SK-N-SH (cell line): ENCODE data around the gene CD28. TPM values are rescaled to one million over a fixed set of nuclear protein-coding genes. Genes with fewer than 3 reads are reported as not detected.

Experiments
- CTCF ChIA-PET: fragments of 300-600, 350-600 bp; formaldehyde crosslinking; extraction: SDS; loops from one replicate; lab custom pipeline; 2021; lab: Yijun Ruan, JAX
- POLR2A ChIA-PET: fragments of 350-600 bp; sonication (Branson Sonifier 250); formaldehyde crosslinking; extraction: SDS; loops from one replicate; lab custom pipeline; 2020; ENCODE audit warnings: antibody characterized with exemption, inconsistent platforms; lab: Yijun Ruan, JAX
- DNase-seq: peaks from one replicate; pipeline ENCODE4 v3.0.0; 2012
- H2AFZ ChIP-seq: fragments of 200-600 bp; sonication (generic); 2 replicates; pipeline ENCODE4 v1.8.1; 2016; ENCODE audit warnings: antibody characterized with exemption, mild to moderate bottlenecking, low read depth
- H3F3A ChIP-seq: fragments of 200-600 bp; sonication (generic); replicated peaks from 2 replicates; pipeline ENCODE3; 2016; ENCODE audit warnings: antibody characterized with exemption, mild to moderate bottlenecking; ENCODE audit not compliant: insufficient read depth
- H3K27ac ChIP-seq, 2 experiments: fragments of 200-500 bp in 1 of 2; fragments of 200-600 bp in 1 of 2; sonication (Bioruptor generic) in 1 of 2; sonication (generic), shearing (Covaris generic) in 1 of 2; 2 replicates each; pipeline versions ENCODE4 v1.5.1 to v1.6.1; 2014 to 2016; ENCODE audit warnings: low read depth in 2 of 2, inconsistent platforms in 1 of 2, low read length in 1 of 2, mild to moderate bottlenecking in 1 of 2, mixed read lengths in 1 of 2
- H3K27me3 ChIP-seq: fragments of 200-600 bp; sonication (generic), shearing (Covaris generic); 2 replicates; pipeline ENCODE4 v1.6.1; 2016; ENCODE audit warnings: mixed run types; ENCODE audit not compliant: insufficient read depth
- H3K36me3 ChIP-seq, 2 experiments: fragments of 200-500 bp in 1 of 2; fragments of 200-600 bp in 1 of 2; sonication (Bioruptor generic) in 1 of 2; sonication (generic) in 1 of 2; replicated peaks in 1 of 2; 2 replicates each; pipeline versions ENCODE3 to v1.5.1; 2014 to 2016; ENCODE audit warnings: low read length in 1 of 2, mild to moderate bottlenecking in 1 of 2; ENCODE audit not compliant: insufficient read depth in 2 of 2, control insufficient read depth in 1 of 2
- H3K4me1 ChIP-seq, 2 experiments: fragments of 200-500 bp in 1 of 2; fragments of 200-600 bp in 1 of 2; sonication (Bioruptor generic) in 1 of 2; sonication (generic), shearing (Covaris generic) in 1 of 2; 2 replicates each; pipeline versions ENCODE4 v1.5.1 to v1.6.1; 2014 to 2016; ENCODE audit warnings: low read depth in 1 of 2, low read length in 1 of 2, mixed run types in 1 of 2; ENCODE audit not compliant: insufficient read depth in 2 of 2, control insufficient read depth in 1 of 2
- H3K4me2 ChIP-seq: fragments of 200-600 bp; sonication (generic), shearing (Covaris generic); 2 replicates; pipeline ENCODE4 v1.6.1; 2017; ENCODE audit warnings: mixed run types
- H3K4me3 ChIP-seq, 2 experiments: fragments of 200-500 bp in 1 of 2; fragments of 200-600 bp in 1 of 2; sonication (Bioruptor generic) in 1 of 2; sonication (generic), shearing (Covaris generic) in 1 of 2; 2 replicates each; pipeline versions ENCODE4 v1.5.1 to v1.8.1; 2014 to 2016; ENCODE audit warnings: low read depth in 2 of 2, inconsistent platforms in 1 of 2, low read length in 1 of 2, mild to moderate bottlenecking in 1 of 2, mixed read lengths in 1 of 2, moderate library complexity in 1 of 2
- H3K79me2 ChIP-seq: fragments of 200-600 bp; sonication (generic); 2 replicates; pipeline ENCODE4 v1.8.1; 2017; ENCODE audit warnings: mild to moderate bottlenecking; ENCODE audit not compliant: insufficient read depth
- H3K9ac ChIP-seq: fragments of 200-600 bp; sonication (generic); 2 replicates; pipeline ENCODE4 v1.6.1; 2017; ENCODE audit warnings: mixed run types
- H3K9me2 ChIP-seq: fragments of 200-600 bp; sonication (generic); 2 replicates; pipeline ENCODE4 v1.6.1; 2017; ENCODE audit warnings: mixed run types
- H3K9me3 ChIP-seq: fragments of 200-600 bp; sonication (generic); 2 replicates; pipeline ENCODE4 v1.6.1; 2017; ENCODE audit warnings: mixed run types, mild to moderate bottlenecking, moderate library complexity
- H4K20me1 ChIP-seq: fragments of 200-600 bp; sonication (generic); 2 replicates; pipeline ENCODE4 v1.6.1; 2017; ENCODE audit warnings: mild to moderate bottlenecking, mixed run types; ENCODE audit not compliant: insufficient read depth
- CHD2 ChIP-seq: fragments of 150-350 bp; IDR thresholded peaks from 2 replicates; pipeline ENCODE4 v1.6.1; 2018; ENCODE audit warnings: low read length; ENCODE audit not compliant: partially characterized antibody
- FOSL2 ChIP-seq: IDR thresholded peaks from 2 replicates; pipeline ENCODE4 v1.4.0; 2012; ENCODE audit warnings: low read depth, mild to moderate bottlenecking, moderate library complexity, borderline replicate concordance
- FOXM1 ChIP-seq: IDR thresholded peaks from 2 replicates; pipeline ENCODE4 v1.4.0; 2012; ENCODE audit warnings: low read depth, mild to moderate bottlenecking
- GATA2 ChIP-seq: sonication (generic); formaldehyde crosslinking; IDR thresholded peaks from 2 replicates; pipeline ENCODE4 v1.5.0; 2020; ENCODE audit warnings: mild to moderate bottlenecking, missing genetic modification reagents
- JUND ChIP-seq: IDR thresholded peaks from 2 replicates; pipeline ENCODE4 v1.4.0; 2012
- MEF2A ChIP-seq: IDR thresholded peaks from 2 replicates; pipeline ENCODE4 v1.4.0; 2012; ENCODE audit warnings: low read depth, borderline replicate concordance
- NFIC ChIP-seq: IDR thresholded peaks from 2 replicates; pipeline ENCODE4 v1.4.0; 2012; ENCODE audit warnings: borderline replicate concordance
- NRF1 ChIP-seq: IDR thresholded peaks from 2 replicates; pipeline ENCODE4 v1.6.1; 2012; ENCODE audit warnings: low read depth, mild to moderate bottlenecking, low read length
- POLR2AphosphoS5 ChIP-seq: IDR thresholded peaks from 2 replicates; pipeline ENCODE4 v1.6.1; 2012; ENCODE audit warnings: low read depth, low read length
- RCOR1 ChIP-seq: fragments of 150-350 bp; IDR thresholded peaks from 2 replicates; pipeline ENCODE4 v1.6.1; 2017; ENCODE audit warnings: antibody characterized with exemption, low read length
- REST ChIP-seq: IDR thresholded peaks from 2 replicates; pipeline ENCODE4 v1.6.1; 2012; ENCODE audit warnings: mild to moderate bottlenecking, low read depth, low read length, moderate library complexity
- RXRA ChIP-seq: IDR thresholded peaks from 2 replicates; pipeline ENCODE4 v1.4.0; 2012; ENCODE audit warnings: low read depth, mild to moderate bottlenecking, borderline replicate concordance
- SIN3A ChIP-seq: IDR thresholded peaks from 2 replicates; pipeline ENCODE4 v1.6.1; 2012; ENCODE audit warnings: low read depth, mild to moderate bottlenecking, low read length, moderate library complexity, borderline replicate concordance
- TCF12 ChIP-seq: IDR thresholded peaks from 2 replicates; pipeline ENCODE4 v1.4.0; 2012
- TEAD4 ChIP-seq: IDR thresholded peaks from 2 replicates; pipeline ENCODE4 v1.4.0; 2012; ENCODE audit warnings: mild to moderate bottlenecking, borderline replicate concordance; ENCODE audit not compliant: insufficient read depth
- YY1 ChIP-seq: IDR thresholded peaks from 2 replicates; pipeline ENCODE4 v1.4.0; 2012; ENCODE audit warnings: low read depth, mild to moderate bottlenecking
- WGBS: methylation state at CpG from one replicate; pipeline ENCODE4 v1.1.6; 2017; ENCODE audit warnings: low lambda C conversion rate; 5-methylcytosine and 5-hydroxymethylcytosine counted together
- polyA plus RNA-seq, 3 experiments: library from polyadenylated mRNA; depleted of rRNA; stranded (reverse); fragments of >200 nt; gene quantifications; 2 replicates each; pipeline ENCODE4 v1.2.3, GENCODE V29; 2012
- TF ChIP-seq, protein P1 (sequence below): IDR thresholded peaks from 2 replicates; pipeline ENCODE4 v1.4.0; 2012; ENCODE audit warnings: low read depth
- TF ChIP-seq, protein P2 (sequence below): fragments of 150-350 bp; IDR thresholded peaks from 2 replicates; pipeline ENCODE4 v1.6.1; 2017; ENCODE audit warnings: antibody characterized with exemption, low read length, low read depth, borderline replicate concordance

The CD28 gene
- polyA plus RNA-seq, 1 of the 3 experiments (the other 2 are of a cell fraction): 0.05 TPM

DNA sequence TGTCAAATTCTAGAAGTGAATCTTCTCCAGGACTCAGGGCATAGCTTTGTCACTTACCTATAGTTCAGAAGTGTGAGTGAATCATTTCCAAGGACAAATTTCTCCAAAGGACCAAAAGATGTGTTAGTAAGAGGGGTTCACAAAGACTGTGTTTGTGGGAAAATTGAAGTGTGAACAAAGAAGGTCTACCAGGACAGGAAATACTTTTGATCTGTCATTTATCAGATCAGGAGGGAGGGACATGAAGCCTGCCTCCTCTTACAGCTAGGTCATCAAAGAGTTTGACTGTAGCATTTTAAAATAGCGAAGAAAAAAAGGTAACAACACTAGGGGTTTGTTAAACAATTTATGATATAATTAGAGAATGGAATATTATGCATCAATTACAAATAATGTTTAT, 2.0 kb upstream of the CD28 start:
- no peaks in the 10 kb centered on the region for H3K79me2 ChIP-seq
- TF ChIP-seq YY1 (no peak), TCF12 (no peak), FOXM1 (no peak), CHD2 (no peak), GATA2 (CRISPR knock-in tag) (no peak), NFIC (no peak), RCOR1 (no peak), NRF1 (no peak)
- TF ChIP-seq, protein P1, sequence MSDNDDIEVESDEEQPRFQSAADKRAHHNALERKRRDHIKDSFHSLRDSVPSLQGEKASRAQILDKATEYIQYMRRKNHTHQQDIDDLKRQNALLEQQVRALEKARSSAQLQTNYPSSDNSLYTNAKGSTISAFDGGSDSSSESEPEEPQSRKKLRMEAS: no peak
- TF ChIP-seq, protein P2, sequence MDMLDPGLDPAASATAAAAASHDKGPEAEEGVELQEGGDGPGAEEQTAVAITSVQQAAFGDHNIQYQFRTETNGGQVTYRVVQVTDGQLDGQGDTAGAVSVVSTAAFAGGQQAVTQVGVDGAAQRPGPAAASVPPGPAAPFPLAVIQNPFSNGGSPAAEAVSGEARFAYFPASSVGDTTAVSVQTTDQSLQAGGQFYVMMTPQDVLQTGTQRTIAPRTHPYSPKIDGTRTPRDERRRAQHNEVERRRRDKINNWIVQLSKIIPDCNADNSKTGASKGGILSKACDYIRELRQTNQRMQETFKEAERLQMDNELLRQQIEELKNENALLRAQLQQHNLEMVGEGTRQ: no peak
- H3K36me3 ChIP-seq: no peaks in the 10 kb centered on the region
- no peak overlapping the region for H3K4me2 ChIP-seq
- H3K27me3 ChIP-seq: no peaks in the 10 kb centered on the region
- H3K4me3 ChIP-seq: no peak overlapping the region
- no peaks in the 10 kb centered on the region for H3F3A ChIP-seq
- DNase-seq: no peak
- no peaks in the 10 kb centered on the region for H3K4me1 ChIP-seq
- H3K27ac ChIP-seq: no peak overlapping the region
- no peaks in the 10 kb centered on the region for H4K20me1 ChIP-seq
- H2AFZ ChIP-seq: no peak overlapping the region
- H3K9me2 ChIP-seq: no peaks in the 10 kb centered on the region
- POLR2A ChIA-PET: no interaction called here
- 0 out of 2 replicates have a peak, but pooled peaks cover 6% of the 10 kb centered on the region for H3K9me3 ChIP-seq
- no peak overlapping the region for H3K9ac ChIP-seq
- CTCF ChIA-PET: interaction anchor here (1.5 kb wide), 1 partner anchor 111 kb away, joined by 3 read pairs; no protein-coding TSS in a partner anchor
- WGBS: 57% methylated on average over 1 of the region's 1 CpG

GRCh38 chr2:203705178-203705577, 1.3 kb upstream of the CD28 start:
- Histone ChIP-seq H3K36me3 (no peaks in the 10 kb centered on the region), H3K4me3 (no peak overlapping the region), H3F3A (no peaks in the 10 kb centered on the region), H3K4me1 (no peaks in the 10 kb centered on the region), H3K4me2 (no peak overlapping the region), H3K79me2 (no peaks in the 10 kb centered on the region), H3K27me3 (no peaks in the 10 kb centered on the region), H3K9me3 (0 out of 2 replicates have a peak, but pooled peaks cover 6% of the 10 kb centered on the region), H3K9me2 (no peaks in the 10 kb centered on the region), H4K20me1 (no peaks in the 10 kb centered on the region), H2AFZ (no peak overlapping the region), H3K9ac (no peak overlapping the region), H3K27ac (no peak overlapping the region)
- WGBS: 91% methylated on average over 6 of the region's 6 CpGs
- DNase-seq: no peak
- POLR2A ChIA-PET: no interaction called here
- TF ChIP-seq MEF2A (no peak), JUND (no peak), TEAD4 (no peak), FOSL2 (no peak), SIN3A (no peak), REST (no peak), POLR2AphosphoS5 (no peak), NRF1 (no peak), RXRA (no peak)
- CTCF ChIA-PET: no interaction called here
